Measurements from ENCODE around the gene MYO1D. TPM values are rescaled to one million over a fixed set of nuclear protein-coding genes. Genes with fewer than 3 reads are reported as not detected.

Gene MYO1D
- total and polyA plus RNA-seq, 9 donors, result 20.9 to 62.2 (median 53.8) TPM

DNA sequence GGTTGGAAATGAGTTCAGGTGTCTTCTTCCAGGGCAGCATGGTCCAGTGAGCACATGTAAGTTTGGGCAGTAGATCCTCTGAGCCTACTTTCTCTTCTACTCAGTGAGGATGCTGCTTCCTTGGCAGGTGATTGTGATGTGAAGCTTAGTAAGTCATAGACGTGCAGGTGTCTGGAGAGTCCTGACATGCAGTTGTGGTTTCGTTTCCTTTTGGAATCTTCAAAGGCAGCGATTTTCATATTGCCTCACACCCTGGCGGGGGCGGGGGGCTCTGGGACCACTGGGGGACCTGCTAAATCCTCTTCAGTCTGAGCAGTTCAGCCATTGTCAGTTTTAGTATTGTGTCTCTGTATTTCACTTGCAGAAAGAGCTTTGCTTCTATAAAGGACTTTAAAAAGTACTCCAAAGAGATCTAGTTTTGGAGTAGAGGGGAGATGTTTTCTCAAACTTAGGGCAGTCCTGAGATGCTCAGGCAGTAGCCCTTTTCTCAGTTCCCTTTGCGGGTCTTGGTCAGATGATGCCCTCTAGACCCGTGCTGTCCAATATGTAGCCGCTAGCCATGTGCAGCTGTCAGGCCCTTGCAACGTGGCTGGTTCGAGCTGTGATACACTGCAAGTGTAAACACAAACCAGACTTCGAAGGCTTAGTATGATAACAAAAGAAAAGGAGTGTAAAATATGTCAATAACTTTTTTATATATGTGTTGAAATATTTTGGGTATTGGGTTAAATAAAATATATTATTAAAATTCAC lies 394.2 kb downstream of the MYO1D start:
- intact Hi-C loops (cut with DNase I), result loop anchor here (5.0 to 10.0 kb wide), 4 partner anchors 270 to 452 kb away; no protein-coding TSS in a partner anchor
- Histone ChIP-seq H3K9me3 (no peaks in the 10 kb centered on the region), H3K4me3 (no peak overlapping the region), H3K36me3 (no peaks in the 10 kb centered on the region), H3K4me1 (ENCODE audit: insufficient read depth) (peaks cover 9% of the 10 kb centered on the region), H3K27ac (peak overlapping the region in 1 of 2 donors; percentile 95), H3K27me3 (no peaks in the 10 kb centered on the region)
- 34 to 48% (median 37%) methylated on average over 11 of the region's 11 CpGs for WGBS, 3 donors
- no peak for TF ChIP-seq POLR2A (IDR thresholded peaks at IDR 0.05)
- TF ChIP-seq EP300 (IDR thresholded peaks at IDR 0.05), result no peak
- TF ChIP-seq, protein P1, sequence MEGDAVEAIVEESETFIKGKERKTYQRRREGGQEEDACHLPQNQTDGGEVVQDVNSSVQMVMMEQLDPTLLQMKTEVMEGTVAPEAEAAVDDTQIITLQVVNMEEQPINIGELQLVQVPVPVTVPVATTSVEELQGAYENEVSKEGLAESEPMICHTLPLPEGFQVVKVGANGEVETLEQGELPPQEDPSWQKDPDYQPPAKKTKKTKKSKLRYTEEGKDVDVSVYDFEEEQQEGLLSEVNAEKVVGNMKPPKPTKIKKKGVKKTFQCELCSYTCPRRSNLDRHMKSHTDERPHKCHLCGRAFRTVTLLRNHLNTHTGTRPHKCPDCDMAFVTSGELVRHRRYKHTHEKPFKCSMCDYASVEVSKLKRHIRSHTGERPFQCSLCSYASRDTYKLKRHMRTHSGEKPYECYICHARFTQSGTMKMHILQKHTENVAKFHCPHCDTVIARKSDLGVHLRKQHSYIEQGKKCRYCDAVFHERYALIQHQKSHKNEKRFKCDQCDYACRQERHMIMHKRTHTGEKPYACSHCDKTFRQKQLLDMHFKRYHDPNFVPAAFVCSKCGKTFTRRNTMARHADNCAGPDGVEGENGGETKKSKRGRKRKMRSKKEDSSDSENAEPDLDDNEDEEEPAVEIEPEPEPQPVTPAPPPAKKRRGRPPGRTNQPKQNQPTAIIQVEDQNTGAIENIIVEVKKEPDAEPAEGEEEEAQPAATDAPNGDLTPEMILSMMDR (IDR thresholded peaks at IDR 0.05), result no peak
- DNase-seq, result no peak

DNA sequence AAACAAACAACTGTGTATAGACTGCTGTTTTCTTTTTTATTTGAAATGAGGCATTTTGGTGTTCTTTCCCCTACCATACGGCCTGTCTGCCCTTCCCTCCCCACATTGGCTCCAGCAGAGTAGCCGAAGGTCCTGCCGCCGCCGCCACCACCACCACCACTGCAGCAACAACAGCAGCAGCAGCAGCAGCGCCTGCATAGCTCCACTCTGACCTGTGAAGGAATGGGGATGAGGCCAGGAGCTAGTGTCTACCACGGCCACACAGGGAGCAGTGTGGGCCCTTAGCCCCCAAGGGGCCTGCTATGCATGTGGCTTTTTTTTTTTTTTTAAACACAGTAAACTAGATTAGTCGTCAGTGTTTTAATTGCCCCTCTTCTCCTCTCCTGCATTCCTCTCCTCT lies 395.7 kb downstream of the MYO1D start:
- Histone ChIP-seq H3K4me3 (no peak overlapping the region), H3K4me1 (ENCODE audit: insufficient read depth) (peaks cover 6% of the 10 kb centered on the region), H3K27ac (no peak overlapping the region), H3K27me3 (no peaks in the 10 kb centered on the region), H3K36me3 (no peaks in the 10 kb centered on the region), H3K9me3 (no peaks in the 10 kb centered on the region)
- no peak for DNase-seq
- intact Hi-C loops (cut with DNase I), result loop anchor here (5.0 to 10.0 kb wide), 4 partner anchors 271 to 454 kb away; no protein-coding TSS in a partner anchor
- no peak for TF ChIP-seq EP300 (IDR thresholded peaks at IDR 0.05)
- TF ChIP-seq, protein P1 (IDR thresholded peaks at IDR 0.05), result no peak
- 79 to 81% (median 79%) methylated on average over 8 of the region's 8 CpGs for WGBS, 3 donors

DNA sequence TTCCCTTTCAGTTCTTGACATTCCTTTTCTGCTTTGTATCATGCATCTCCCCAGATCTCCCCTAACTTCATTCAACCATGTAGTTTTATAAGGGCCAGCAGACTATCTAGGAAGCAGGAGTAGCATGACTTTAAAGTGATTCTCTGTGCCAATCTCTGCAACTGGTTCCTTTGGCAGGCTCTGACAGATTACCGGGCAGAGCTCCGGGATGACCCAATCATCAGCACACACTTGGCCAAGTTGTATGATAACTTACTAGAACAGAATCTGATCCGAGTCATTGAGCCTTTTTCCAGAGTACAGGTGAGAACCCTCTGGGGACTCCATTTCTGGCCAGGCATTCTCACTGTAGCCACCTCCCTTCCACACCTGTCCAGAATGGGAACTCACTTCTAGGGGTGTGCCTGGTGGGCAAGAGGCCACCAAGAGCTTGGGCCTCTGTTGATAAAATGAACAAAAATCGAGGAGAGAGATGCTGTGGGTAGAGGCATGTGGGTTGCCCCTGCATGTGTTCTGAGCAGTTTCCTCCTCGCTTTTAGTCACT lies 397.8 kb downstream of the MYO1D start:
- H3K36me3 ChIP-seq, result no peaks in the 10 kb centered on the region
- WGBS, 3 donors, result 78 to 88% (median 85%) methylated on average over 5 of the region's 5 CpGs

DNA sequence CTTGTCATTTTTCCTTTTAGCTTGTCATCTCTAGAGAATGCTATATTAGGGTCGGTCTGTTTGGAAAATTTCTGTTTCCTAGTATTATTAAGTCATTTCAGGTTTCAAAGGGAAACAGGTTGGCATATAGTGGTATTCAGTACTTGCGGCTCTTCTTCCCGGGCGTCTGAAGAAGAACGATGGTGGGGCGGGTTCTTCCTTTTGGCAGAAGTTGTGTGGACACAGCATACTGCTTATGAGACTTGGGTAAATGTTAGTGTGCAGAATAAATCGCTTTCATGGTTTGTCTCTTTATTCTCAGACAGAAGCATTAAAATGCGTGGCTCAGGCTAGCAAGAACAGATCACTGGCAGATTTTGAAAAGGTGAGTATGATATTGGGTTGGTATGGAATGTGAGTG lies 399.7 kb downstream of the MYO1D start:
- intact Hi-C loops (cut with DNase I), result no loop called here
- WGBS, 3 donors, result 88 to 92% (median 92%) methylated on average over 8 of the region's 8 CpGs
- Histone ChIP-seq H3K9me3 (no peaks in the 10 kb centered on the region), H3K36me3 (no peaks in the 10 kb centered on the region), H3K4me1 (ENCODE audit: insufficient read depth) (no peaks in the 10 kb centered on the region), H3K27me3 (no peaks in the 10 kb centered on the region), H3K27ac (no peak overlapping the region), H3K4me3 (no peak overlapping the region)
- TF ChIP-seq EP300 (IDR thresholded peaks at IDR 0.05), result no peak
- no peak for TF ChIP-seq POLR2A (IDR thresholded peaks at IDR 0.05)
- TF ChIP-seq, protein P1 (IDR thresholded peaks at IDR 0.05), result no peak
- DNase-seq, result no peak

More for the DNA sequence above, 397.8 kb downstream of the MYO1D start:
- DNase-seq, result no peak
- TF ChIP-seq EP300 (IDR thresholded peaks at IDR 0.05) (no peak), POLR2A (IDR thresholded peaks at IDR 0.05) (no peak)
- TF ChIP-seq, protein P1 (IDR thresholded peaks at IDR 0.05), result no peak
- Histone ChIP-seq H3K27ac (no peak overlapping the region), H3K9me3 (no peaks in the 10 kb centered on the region), H3K4me3 (no peak overlapping the region), H3K4me1 (ENCODE audit: insufficient read depth) (peaks cover 3% of the 10 kb centered on the region), H3K27me3 (no peaks in the 10 kb centered on the region)
- intact Hi-C loops (cut with DNase I), result no loop called here
